ENCODE data around the gene FOXM1.

DNA sequence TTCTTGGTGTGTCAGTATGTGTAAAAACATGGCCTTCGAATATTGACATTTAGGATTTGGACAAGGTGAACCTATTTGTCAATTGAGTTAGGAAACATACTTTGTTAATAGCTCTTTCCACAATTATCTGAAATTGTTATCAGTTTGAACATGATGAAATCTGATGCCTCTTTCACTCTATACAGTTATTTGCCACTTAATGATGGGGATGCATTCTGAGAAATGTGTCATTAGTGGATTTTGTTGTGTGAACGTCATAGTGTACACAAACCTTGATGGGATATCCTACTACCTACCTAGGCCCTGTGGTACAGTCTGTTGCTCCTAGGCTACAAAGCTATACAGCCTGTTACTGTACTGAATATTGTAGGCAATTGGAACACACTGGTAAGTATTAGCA lies 18.5 kb upstream of the FOXM1 start:
- TF ChIP-seq POLR2A (IDR thresholded peaks at IDR 0.05; ENCODE audit: low read depth, low read length) (no peak), POLR2AphosphoS5 (IDR thresholded peaks at IDR 0.05; ENCODE audit: low read depth, low read length) (no peak), SPI1 (IDR thresholded peaks at IDR 0.05; ENCODE audit: low read depth, low read length) (no peak)
